Neuronal stem cell (in vitro differentiated cells): Measurements from ENCODE around the gene GAS2L2. TPM values are rescaled to one million over a fixed set of nuclear protein-coding genes. Genes with fewer than 3 reads are reported as not detected.
A peak's percentile ranks its signal among the peaks of the same experiment; 100 is the strongest.

Source experiments
- DNase-seq: peaks from one replicate; pipeline ENCODE4 v3.0.0-alpha.2; 2013; ENCODE audit warnings: low spot score
- H2AFZ ChIP-seq: one replicate; pipeline ENCODE4 v1.6.1; 2013; ENCODE audit warnings: mild to moderate bottlenecking, low read length, inconsistent platforms
- H2AK5ac ChIP-seq: 2 replicates; pipeline ENCODE4 v1.6.1; 2013; ENCODE audit warnings: low read depth, mild to moderate bottlenecking, inconsistent platforms, low read length, moderate library complexity, mixed read lengths
- H2BK120ac ChIP-seq: 2 replicates; pipeline ENCODE4 v1.6.1; 2013; ENCODE audit warnings: low read depth, mild to moderate bottlenecking, inconsistent platforms, low read length, moderate library complexity, mixed read lengths
- H2BK12ac ChIP-seq: one replicate; pipeline ENCODE4 v1.6.1; 2013; ENCODE audit warnings: low read length, inconsistent platforms
- H2BK15ac ChIP-seq: 2 replicates; pipeline ENCODE4 v1.6.1; 2013; ENCODE audit warnings: mild to moderate bottlenecking, low read length, inconsistent platforms, mixed read lengths
- H2BK5ac ChIP-seq: one replicate; pipeline ENCODE4 v1.6.1; 2013; ENCODE audit warnings: inconsistent platforms, mild to moderate bottlenecking, low read length, moderate library complexity
- H3K14ac ChIP-seq: one replicate; pipeline ENCODE4 v1.6.1; 2013; ENCODE audit warnings: low read length, inconsistent platforms
- H3K18ac ChIP-seq: 2 replicates; pipeline ENCODE4 v1.6.1; 2013; ENCODE audit warnings: low read length, inconsistent platforms
- H3K23ac ChIP-seq: 2 replicates; pipeline ENCODE4 v1.6.1; 2013; ENCODE audit warnings: low read depth, mild to moderate bottlenecking, mixed read lengths, low read length, inconsistent platforms; ENCODE audit not compliant: poor library complexity
- H3K27ac ChIP-seq: replicated peaks from 3 replicates; pipeline ENCODE4 v1.5.1; 2013; ENCODE audit warnings: low read length, inconsistent platforms
- H3K27me3 ChIP-seq, 3 experiments: 2 replicates each; pipeline ENCODE4 v1.6.1; 2013; ENCODE audit warnings: low read length in 3 of 3, mild to moderate bottlenecking in 2 of 3, inconsistent platforms in 1 of 3, low read depth in 1 of 3, mixed read lengths in 1 of 3, moderate library complexity in 1 of 3; ENCODE audit not compliant: control insufficient read depth in 3 of 3, insufficient read depth in 3 of 3
- H3K36me3 ChIP-seq, 2 donors: replicated peaks in 1 of 2; 2 replicates each; pipeline ENCODE4 v1.6.1; 2013; ENCODE audit warnings: low read length in 2 of 2; ENCODE audit not compliant: control insufficient read depth in 2 of 2, insufficient read depth in 2 of 2
- H3K4ac ChIP-seq: 2 replicates; pipeline ENCODE4 v1.6.1; 2013; ENCODE audit warnings: inconsistent platforms, mild to moderate bottlenecking, low read length, moderate library complexity
- H3K4me1 ChIP-seq, 2 donors: 1 replicate in 1 of 2; 2 replicates in 1 of 2; pipeline ENCODE4 v1.6.1; 2013; ENCODE audit warnings: low read length in 2 of 2, low read depth in 1 of 2; ENCODE audit not compliant: control insufficient read depth in 2 of 2, insufficient read depth in 1 of 2
- H3K4me2 ChIP-seq: one replicate; pipeline ENCODE4 v1.6.1; 2013; ENCODE audit warnings: mild to moderate bottlenecking, low read length, inconsistent platforms; ENCODE audit not compliant: insufficient read depth, poor library complexity, severe bottlenecking
- H3K4me3 ChIP-seq, 2 donors: 2 replicates each; pipeline ENCODE4 v1.5.1; 2013; ENCODE audit warnings: low read length in 2 of 2, mild to moderate bottlenecking in 2 of 2, inconsistent platforms in 1 of 2, moderate library complexity in 1 of 2
- H3K79me1 ChIP-seq: one replicate; pipeline ENCODE4 v1.6.1; 2013; ENCODE audit warnings: low read depth, mild to moderate bottlenecking, inconsistent platforms, low read length, moderate library complexity
- H3K9ac ChIP-seq: one replicate; pipeline ENCODE4 v1.6.1; 2013; ENCODE audit warnings: mild to moderate bottlenecking, low read depth, low read length, inconsistent platforms; ENCODE audit not compliant: poor library complexity
- H3K9me3 ChIP-seq, 2 donors: replicated peaks in 1 of 2; 2 replicates each; pipeline versions ENCODE3 to v1.6.1; 2013; ENCODE audit warnings: low read length in 2 of 2, mild to moderate bottlenecking in 2 of 2, inconsistent platforms in 1 of 2, low read depth in 1 of 2, mixed read lengths in 1 of 2, moderate library complexity in 1 of 2; ENCODE audit not compliant: control insufficient read depth in 2 of 2, insufficient read depth in 1 of 2
- H4K8ac ChIP-seq: one replicate; pipeline ENCODE4 v1.6.1; 2013; ENCODE audit warnings: low read depth, mild to moderate bottlenecking, inconsistent platforms, low read length, moderate library complexity
- H4K91ac ChIP-seq: one replicate; pipeline ENCODE4 v1.6.1; 2013; ENCODE audit warnings: low read length, low read depth, mild to moderate bottlenecking, inconsistent platforms; ENCODE audit not compliant: poor library complexity
- WGBS, 2 donors: extraction: QIAGEN DNeasy Blood & Tissue Kit; methylation state at CpG; one replicate each; pipeline ENCODE4 v1.1.7; 2013; ENCODE audit warnings: missing lambda C conversion rate in 2 of 2, mixed read lengths in 1 of 2; ENCODE audit not compliant: insufficient read length in 2 of 2, insufficient replicate concordance in 1 of 2; ENCODE audit errors: extremely low coverage in 2 of 2; 5-methylcytosine and 5-hydroxymethylcytosine counted together
- polyA plus RNA-seq, 2 experiments: library from polyadenylated mRNA; stranded (reverse); fragments of 200-250 nt; gene quantifications; one replicate each; pipeline ENCODE4 v1.2.3, GENCODE V29; 2013

GAS2L2 gene
- 0.15 TPM for polyA plus RNA-seq (2013, experiment 1 of 2)
- polyA plus RNA-seq (2013, experiment 2 of 2): 0.19 TPM

- H3K36me3 ChIP-seq: no peaks in the 10 kb centered on the region
- DNase-seq: no peak
- H3K79me1 ChIP-seq: no peaks in the 10 kb centered on the region
- no peak within 1 kb of the TSS for H3K4ac ChIP-seq
- H2BK5ac ChIP-seq: no peak within 1 kb of the TSS
- H3K23ac ChIP-seq: no peak within 1 kb of the TSS
- H3K4me2 ChIP-seq: no peak within 1 kb of the TSS
- no peak within 1 kb of the TSS for H3K27ac ChIP-seq
- H3K18ac ChIP-seq: peak within 1 kb of the TSS; percentile 31
- peaks cover 5 to 7% of the 10 kb centered on the region in 2 donors for H3K4me1 ChIP-seq
- peak within 1 kb of the TSS; percentile 65 for H3K9ac ChIP-seq
- peak within 1 kb of the TSS; percentile 16 for H2BK12ac ChIP-seq
- H4K8ac ChIP-seq: peak within 1 kb of the TSS; percentile 45
- H3K4me3 ChIP-seq: no peak within 1 kb of the TSS
- H3K27me3 ChIP-seq: peaks cover 0 to 37% (median 14%) of the 10 kb centered on the region in 3 experiments
- H2BK15ac ChIP-seq: peak within 1 kb of the TSS; percentile 32
- no CpG with 5 or more reads among the region's 9 CpGs for WGBS, 2 donors
- no peak within 1 kb of the TSS for H3K14ac ChIP-seq
- no peak within 1 kb of the TSS for H2AK5ac ChIP-seq
- H2BK120ac ChIP-seq: no peak within 1 kb of the TSS
- H4K91ac ChIP-seq: no peak within 1 kb of the TSS
- H2AFZ ChIP-seq: peak within 1 kb of the TSS; percentile 19
- no peaks in the 10 kb centered on the region for H3K9me3 ChIP-seq
Observed at GRCh38 chr17:35752945-35753764, at the start of gene GAS2L2. Gene GAS2L2 (minus strand): TSS chr17:35753239. CDS start chr17:35752850, 389 bp downstream.

GRCh38 chr17:35801583-35802224 lies 48.7 kb upstream of the GAS2L2 start:
- Histone ChIP-seq H3K14ac (no peak overlapping the region), H3K18ac (peak overlapping the region; percentile 44), H2BK120ac (no peak overlapping the region), H3K27me3 (peaks cover 0 to 43% (median 11%) of the 10 kb centered on the region in 3 experiments), H2AFZ (peak overlapping the region; percentile 52), H3K9ac (no peak overlapping the region), H2AK5ac (no peak overlapping the region), H3K23ac (peak overlapping the region; percentile 75), H4K8ac (no peak overlapping the region), H3K36me3 (no peaks in the 10 kb centered on the region), H3K79me1 (no peaks in the 10 kb centered on the region), H3K4me2 (no peak overlapping the region), H3K27ac (no peak overlapping the region), H4K91ac (no peak overlapping the region), H3K4ac (no peak overlapping the region), H3K4me3 (no peak overlapping the region), H2BK5ac (no peak overlapping the region), H2BK15ac (no peak overlapping the region), H2BK12ac (no peak overlapping the region), H3K4me1 (peaks cover 0 to 1% of the 10 kb centered on the region in 2 donors), H3K9me3 (no peaks in the 10 kb centered on the region)
- no peak for DNase-seq
- no CpG with 5 or more reads among the region's 9 CpGs for WGBS, 2 donors

GRCh38 chr17:35799942-35800341 lies 46.9 kb upstream of the GAS2L2 start:
- Histone ChIP-seq H3K9ac (no peak overlapping the region), H3K14ac (no peak overlapping the region), H3K4me3 (no peak overlapping the region), H4K91ac (no peak overlapping the region), H3K23ac (no peak overlapping the region), H2AK5ac (no peak overlapping the region), H3K4ac (no peak overlapping the region), H3K18ac (no peak overlapping the region), H3K36me3 (no peaks in the 10 kb centered on the region), H3K27ac (no peak overlapping the region), H4K8ac (no peak overlapping the region), H2AFZ (no peak overlapping the region), H3K27me3 (peaks cover 4 to 60% (median 28%) of the 10 kb centered on the region in 3 experiments), H2BK120ac (no peak overlapping the region), H2BK5ac (no peak overlapping the region), H3K9me3 (no peaks in the 10 kb centered on the region), H2BK12ac (no peak overlapping the region), H3K79me1 (no peaks in the 10 kb centered on the region), H3K4me1 (peaks cover 1 to 2% of the 10 kb centered on the region in 2 donors), H3K4me2 (no peak overlapping the region), H2BK15ac (no peak overlapping the region)
- no peak for DNase-seq

GRCh38 chr17:35797918-35798317 lies 44.9 kb upstream of the GAS2L2 start:
- Histone ChIP-seq H3K4ac (no peak overlapping the region), H3K36me3 (no peaks in the 10 kb centered on the region)

More at GRCh38 chr17:35797918-35798317, 44.9 kb upstream of the GAS2L2 start:
- Histone ChIP-seq H3K4me1 (peaks cover 2% of the 10 kb centered on the region in 2 donors), H3K18ac (no peak overlapping the region), H3K9me3 (no peaks in the 10 kb centered on the region), H3K27ac (no peak overlapping the region), H4K91ac (no peak overlapping the region), H3K23ac (no peak overlapping the region), H3K14ac (no peak overlapping the region), H4K8ac (no peak overlapping the region), H2BK120ac (no peak overlapping the region), H3K27me3 (peaks cover 7 to 81% (median 47%) of the 10 kb centered on the region in 3 experiments), H2BK12ac (no peak overlapping the region), H3K4me3 (no peak overlapping the region), H2BK5ac (no peak overlapping the region), H3K79me1 (no peaks in the 10 kb centered on the region), H3K4me2 (no peak overlapping the region), H2AK5ac (no peak overlapping the region), H2BK15ac (no peak overlapping the region), H2AFZ (no peak overlapping the region), H3K9ac (no peak overlapping the region)
- WGBS, 2 donors: no CpG with 5 or more reads among the region's 5 CpGs
- no peak for DNase-seq
